Esophagus squamous epithelium (tissue), 4 donors: Measurements from ENCODE around the gene ATP10B.

Source experiments
- POLR2A ChIP-seq, 4 donors: fragments of 450-650 bp; IDR thresholded peaks; one replicate each; pipeline ENCODE4 v1.6.1; 2017; ENCODE audit warnings: antibody characterized with exemption in 4 of 4, mild to moderate bottlenecking in 4 of 4, moderate library complexity in 3 of 4
- TF ChIP-seq, protein P1 (sequence below), 6 experiments: fragments of 450-650 bp in 4 of 6; fragments of 200-600 bp in 2 of 6; sonication (generic) in 2 of 6; IDR thresholded peaks; one replicate each; pipeline ENCODE4 v1.5.1; 2016 to 2019; ENCODE audit warnings: antibody characterized with exemption in 6 of 6, mild to moderate bottlenecking in 4 of 6, moderate library complexity in 4 of 6

- TF ChIP-seq POLR2A (IDR thresholded peaks at IDR 0.05), result no peak
- TF ChIP-seq, protein P1, sequence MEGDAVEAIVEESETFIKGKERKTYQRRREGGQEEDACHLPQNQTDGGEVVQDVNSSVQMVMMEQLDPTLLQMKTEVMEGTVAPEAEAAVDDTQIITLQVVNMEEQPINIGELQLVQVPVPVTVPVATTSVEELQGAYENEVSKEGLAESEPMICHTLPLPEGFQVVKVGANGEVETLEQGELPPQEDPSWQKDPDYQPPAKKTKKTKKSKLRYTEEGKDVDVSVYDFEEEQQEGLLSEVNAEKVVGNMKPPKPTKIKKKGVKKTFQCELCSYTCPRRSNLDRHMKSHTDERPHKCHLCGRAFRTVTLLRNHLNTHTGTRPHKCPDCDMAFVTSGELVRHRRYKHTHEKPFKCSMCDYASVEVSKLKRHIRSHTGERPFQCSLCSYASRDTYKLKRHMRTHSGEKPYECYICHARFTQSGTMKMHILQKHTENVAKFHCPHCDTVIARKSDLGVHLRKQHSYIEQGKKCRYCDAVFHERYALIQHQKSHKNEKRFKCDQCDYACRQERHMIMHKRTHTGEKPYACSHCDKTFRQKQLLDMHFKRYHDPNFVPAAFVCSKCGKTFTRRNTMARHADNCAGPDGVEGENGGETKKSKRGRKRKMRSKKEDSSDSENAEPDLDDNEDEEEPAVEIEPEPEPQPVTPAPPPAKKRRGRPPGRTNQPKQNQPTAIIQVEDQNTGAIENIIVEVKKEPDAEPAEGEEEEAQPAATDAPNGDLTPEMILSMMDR (IDR thresholded peaks at IDR 0.05), result no peak
Measured at GRCh38 chr5:160627921-160628618, 223.9 kb downstream of the ATP10B start.
